Stomach (tissue), 9 donors: ENCODE data around the gene TGFB1I1. TPM values are rescaled to one million over a fixed set of nuclear protein-coding genes. Genes with fewer than 3 reads are reported as not detected.

ENCODE experiments used
- DNase-seq, 2 donors: peaks; one replicate each; pipeline versions ENCODE4 v3.0.0 to v3.0.0-alpha.2; 2013 to 2019
- H3K27ac ChIP-seq, 5 donors: fragments of 200-600 bp in 4 of 5; sonication (generic) in 4 of 5; one replicate each; pipeline ENCODE4 v1.5.1; 2013 to 2019; ENCODE audit warnings: mild to moderate bottlenecking in 1 of 5, moderate library complexity in 1 of 5
- H3K27me3 ChIP-seq, 3 donors: fragments of 200-600 bp; sonication (generic); one replicate each; pipeline ENCODE4 v1.5.1; 2017 to 2019; ENCODE audit warnings: mixed run types in 1 of 3
- H3K36me3 ChIP-seq, 4 donors: fragments of 200-600 bp; sonication (generic); 1 replicate in 3 of 4; 2 replicates in 1 of 4; pipeline ENCODE4 v1.5.1; 2016 to 2019
- H3K4me1 ChIP-seq, 4 donors: fragments of 200-600 bp; sonication (generic); one replicate each; pipeline ENCODE4 v1.5.1; 2016 to 2019
- H3K4me3 ChIP-seq, 4 donors: fragments of 200-600 bp; sonication (generic) in 3 of 4; one replicate each; pipeline ENCODE4 v1.5.1; 2016 to 2019; ENCODE audit warnings: mild to moderate bottlenecking in 1 of 4
- H3K9me3 ChIP-seq, 4 donors: fragments of 200-600 bp; sonication (generic); one replicate each; pipeline ENCODE4 v1.5.1; 2016 to 2019
- EP300 ChIP-seq: sonication (generic); formaldehyde crosslinking; IDR thresholded peaks from one replicate; pipeline ENCODE4 v1.6.1; 2017; ENCODE audit warnings: antibody characterized with exemption
- POLR2A ChIP-seq, 4 donors: fragments of 450-650 bp; IDR thresholded peaks; one replicate each; pipeline ENCODE4 v1.6.1; 2016; ENCODE audit warnings: antibody characterized with exemption in 4 of 4, control low read depth in 2 of 4, mild to moderate bottlenecking in 1 of 4, moderate library complexity in 1 of 4
- POLR2AphosphoS5 ChIP-seq, 3 donors: sonication (generic); formaldehyde crosslinking; IDR thresholded peaks; one replicate each; pipeline ENCODE4 v1.6.1; 2016; ENCODE audit warnings: antibody characterized with exemption in 3 of 3
- WGBS, 5 donors: extraction: QIAGEN DNeasy Blood & Tissue Kit in 3 of 5; methylation state at CpG; one replicate each; pipeline versions ENCODE4 v1.1.5 to v1.1.7; 2013 to 2018; 5-methylcytosine and 5-hydroxymethylcytosine counted together
- intact Hi-C: fragments of 100-400 bp; cut with DNase I; formaldehyde crosslinking; loops from one replicate; pipeline ENCODE4 v1.15.1; 2023; ENCODE audit warnings: low total_unique reads
- polyA plus RNA-seq, 3 donors: library from polyadenylated mRNA; stranded (reverse); fragments of 200-250 nt; gene quantifications; one replicate each; pipeline ENCODE4 v1.2.3, GENCODE V29; 2013
- total RNA-seq, 5 donors: library from RNA; depleted of rRNA; stranded (reverse); fragments of >200 nt; gene quantifications; one replicate each; pipeline versions ENCODE4 v1.1.0 to v1.2.3, GENCODE V29; 2014 to 2016
- TF ChIP-seq, protein P1 (sequence below), 7 experiments: fragments of 450-650 bp in 4 of 7; fragments of 200-600 bp in 3 of 7; sonication (generic) in 3 of 7; IDR thresholded peaks; one replicate each; pipeline ENCODE4 v1.5.1; 2016 to 2019; ENCODE audit warnings: antibody characterized with exemption in 7 of 7, control low read depth in 2 of 7, mild to moderate bottlenecking in 1 of 7
- donor health status: healthy with polysubstance abuse.
- donor health status: Bipolar disorder and iron deficiency.
- donor health status: healthy.

The TGFB1I1 gene
- total and polyA plus RNA-seq, 8 donors = 36.0 to 84.0 (median 49.2) TPM

DNA sequence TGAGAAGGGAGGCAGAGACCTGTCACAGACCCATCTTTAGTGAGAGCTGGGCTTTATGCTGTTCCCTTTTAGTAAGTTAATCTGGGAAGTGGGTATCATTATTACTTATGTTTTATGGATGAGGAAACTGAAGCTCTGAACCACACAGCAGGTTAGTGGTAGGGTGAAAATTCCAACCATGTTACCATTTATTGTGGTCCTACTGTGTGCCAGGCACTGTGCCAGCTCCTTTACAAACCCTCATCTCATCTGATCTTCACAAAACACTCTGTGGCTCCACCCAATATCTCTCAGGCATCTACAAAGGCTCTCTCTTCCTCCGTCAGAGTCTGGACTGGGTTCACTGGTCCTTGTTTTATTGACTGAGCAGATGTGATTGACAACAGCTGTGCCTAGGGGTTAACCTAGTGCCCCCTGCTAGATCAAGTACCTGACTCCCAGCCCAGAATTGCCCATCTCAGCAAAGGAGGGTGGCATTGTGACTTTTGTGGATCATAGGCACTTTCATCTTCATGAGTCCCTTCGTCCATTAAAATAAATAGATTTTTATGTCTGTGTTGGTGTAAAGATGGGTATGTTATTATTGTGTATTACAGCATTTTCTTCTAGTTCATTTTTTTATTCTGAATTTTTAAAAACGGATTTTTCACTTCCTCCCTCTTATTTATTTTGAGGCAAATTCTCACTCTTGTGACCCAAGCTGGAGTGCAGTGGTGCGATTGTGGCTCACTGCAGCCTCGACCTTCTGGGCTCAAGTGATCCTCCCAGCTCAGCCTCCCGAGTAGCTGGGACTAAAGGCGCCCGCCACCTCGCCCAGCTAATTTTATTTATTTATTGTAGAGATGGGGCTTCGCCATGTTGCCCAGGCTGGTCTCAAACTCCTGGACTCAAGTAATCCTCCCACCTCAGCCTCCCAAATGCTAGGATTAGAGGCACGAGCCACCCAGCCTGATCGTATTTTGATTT, 3.1 kb downstream of the TGFB1I1 start:
- peaks cover 21 to 51% (median 42%) of the 10 kb centered on the region in 4 donors for H3K36me3 ChIP-seq
- no peak for TF ChIP-seq EP300
- TF ChIP-seq, protein P1, sequence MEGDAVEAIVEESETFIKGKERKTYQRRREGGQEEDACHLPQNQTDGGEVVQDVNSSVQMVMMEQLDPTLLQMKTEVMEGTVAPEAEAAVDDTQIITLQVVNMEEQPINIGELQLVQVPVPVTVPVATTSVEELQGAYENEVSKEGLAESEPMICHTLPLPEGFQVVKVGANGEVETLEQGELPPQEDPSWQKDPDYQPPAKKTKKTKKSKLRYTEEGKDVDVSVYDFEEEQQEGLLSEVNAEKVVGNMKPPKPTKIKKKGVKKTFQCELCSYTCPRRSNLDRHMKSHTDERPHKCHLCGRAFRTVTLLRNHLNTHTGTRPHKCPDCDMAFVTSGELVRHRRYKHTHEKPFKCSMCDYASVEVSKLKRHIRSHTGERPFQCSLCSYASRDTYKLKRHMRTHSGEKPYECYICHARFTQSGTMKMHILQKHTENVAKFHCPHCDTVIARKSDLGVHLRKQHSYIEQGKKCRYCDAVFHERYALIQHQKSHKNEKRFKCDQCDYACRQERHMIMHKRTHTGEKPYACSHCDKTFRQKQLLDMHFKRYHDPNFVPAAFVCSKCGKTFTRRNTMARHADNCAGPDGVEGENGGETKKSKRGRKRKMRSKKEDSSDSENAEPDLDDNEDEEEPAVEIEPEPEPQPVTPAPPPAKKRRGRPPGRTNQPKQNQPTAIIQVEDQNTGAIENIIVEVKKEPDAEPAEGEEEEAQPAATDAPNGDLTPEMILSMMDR (IDR thresholded peaks at IDR 0.05) = no peak
- no peak for TF ChIP-seq POLR2AphosphoS5 (IDR thresholded peaks at IDR 0.05)
- TF ChIP-seq POLR2A (IDR thresholded peaks at IDR 0.05) = no peak
- intact Hi-C loops = no loop called here
- H3K27ac ChIP-seq = peak overlapping the region in 1 of 5 donors; percentile 18
- peaks cover 35 to 75% (median 64%) of the 10 kb centered on the region in 4 donors for H3K4me1 ChIP-seq
- H3K27me3 ChIP-seq = peaks cover 0 to 14% (median 0%) of the 10 kb centered on the region in 3 donors
- no peak overlapping the region for H3K4me3 ChIP-seq
- WGBS, 5 donors = 90 to 93% (median 92%) methylated on average over 12 of the region's 12 CpGs
- no peaks in the 10 kb centered on the region for H3K9me3 ChIP-seq
- no peak for DNase-seq

DNA sequence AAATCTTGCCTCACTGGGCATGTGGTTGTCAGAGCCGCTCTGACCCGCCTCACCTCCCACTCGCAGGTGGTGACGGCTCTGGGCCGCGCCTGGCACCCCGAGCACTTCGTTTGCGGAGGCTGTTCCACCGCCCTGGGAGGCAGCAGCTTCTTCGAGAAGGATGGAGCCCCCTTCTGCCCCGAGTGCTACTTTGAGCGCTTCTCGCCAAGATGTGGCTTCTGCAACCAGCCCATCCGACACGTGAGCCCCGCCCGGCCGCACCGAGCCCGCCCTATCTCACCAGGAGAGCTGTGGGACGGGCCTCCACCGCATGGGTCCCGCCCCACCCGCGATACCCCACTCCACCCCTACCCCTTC, 4.0 kb downstream of the TGFB1I1 start:
- peaks cover 32 to 81% (median 63%) of the 10 kb centered on the region in 4 donors for H3K4me1 ChIP-seq
- 31 to 69% (median 47%) methylated on average over 26 of the region's 26 CpGs for WGBS, 5 donors
- intact Hi-C loops = no loop called here
- peaks cover 0 to 14% (median 0%) of the 10 kb centered on the region in 3 donors for H3K27me3 ChIP-seq
- TF ChIP-seq, protein P1 (IDR thresholded peaks at IDR 0.05) = no peak
- no peak for TF ChIP-seq EP300
- TF ChIP-seq POLR2AphosphoS5 (IDR thresholded peaks at IDR 0.05) = no peak
- TF ChIP-seq POLR2A (IDR thresholded peaks at IDR 0.05) = no peak
- H3K27ac ChIP-seq = peak overlapping the region in 4 of 5 donors; percentile 82 to 93 (median 88)
- H3K4me3 ChIP-seq = peak overlapping the region; percentile 37 to 59 (median 45)
- H3K9me3 ChIP-seq = no peaks in the 10 kb centered on the region
- peaks cover 21 to 51% (median 42%) of the 10 kb centered on the region in 4 donors for H3K36me3 ChIP-seq
- DNase-seq = peak; percentile 45 to 62

DNA sequence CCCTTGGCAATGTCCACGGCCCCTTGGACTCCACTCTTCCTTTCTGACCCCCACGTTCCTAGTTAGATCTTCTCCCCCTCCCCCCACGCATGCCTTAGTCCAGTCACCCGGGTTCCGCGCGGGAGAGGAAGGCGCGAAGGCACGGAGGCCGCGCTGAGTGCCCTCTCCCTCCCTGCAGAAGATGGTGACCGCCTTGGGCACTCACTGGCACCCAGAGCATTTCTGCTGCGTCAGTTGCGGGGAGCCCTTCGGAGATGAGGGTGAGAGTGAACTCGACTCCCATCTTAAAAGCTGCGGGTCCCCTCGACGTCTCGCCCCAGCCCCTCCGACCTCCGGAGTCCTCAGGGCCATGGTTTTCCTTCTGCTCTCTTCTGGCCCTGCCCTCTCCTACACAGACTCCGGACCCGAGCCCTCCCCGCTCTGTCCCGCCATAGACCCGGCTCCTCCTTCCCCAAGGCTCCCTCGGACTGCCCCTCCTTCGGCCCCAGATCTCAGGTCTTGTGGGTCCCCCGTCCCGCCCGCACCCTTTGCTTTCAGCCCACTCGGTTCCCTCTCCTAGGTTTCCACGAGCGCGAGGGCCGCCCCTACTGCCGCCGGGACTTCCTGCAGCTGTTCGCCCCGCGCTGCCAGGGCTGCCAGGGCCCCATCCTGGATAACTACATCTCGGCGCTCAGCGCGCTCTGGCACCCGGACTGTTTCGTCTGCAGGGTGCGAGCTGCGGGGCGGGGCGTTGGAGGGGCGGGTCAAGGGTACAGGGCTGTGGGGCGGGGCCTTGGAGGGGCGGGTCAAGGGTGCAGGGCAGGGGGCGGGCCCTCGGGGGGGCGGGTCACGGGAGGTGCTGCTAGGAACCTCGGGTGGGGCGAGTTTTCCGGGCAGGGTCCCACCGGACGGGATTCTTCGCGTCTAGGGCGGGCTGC, 4.6 kb downstream of the TGFB1I1 start:
- Histone ChIP-seq H3K4me3 (peak overlapping the region; percentile 37 to 59 (median 45)), H3K4me1 (peaks cover 29 to 78% (median 58%) of the 10 kb centered on the region in 4 donors), H3K27ac (peak overlapping the region; percentile 82 to 93 (median 88)), H3K36me3 (peaks cover 21 to 51% (median 42%) of the 10 kb centered on the region in 4 donors), H3K27me3 (peaks cover 0 to 14% (median 0%) of the 10 kb centered on the region in 3 donors), H3K9me3 (no peaks in the 10 kb centered on the region)
- intact Hi-C loops = no loop called here
- DNase-seq = peak; percentile 91 to 93
- WGBS, 5 donors = 12 to 34% (median 20%) methylated on average over 51 to 68 of the region's 68 CpGs
- peak in 1 of 4 donors; percentile 25 for TF ChIP-seq POLR2A (IDR thresholded peaks at IDR 0.05)
- no peak for TF ChIP-seq EP300
- TF ChIP-seq, protein P1 (IDR thresholded peaks at IDR 0.05) = no peak
- TF ChIP-seq POLR2AphosphoS5 (IDR thresholded peaks at IDR 0.05) = peak in 2 of 3 donors; percentile 78 to 87
